ENCODE results near the gene UBAC2.

Gene UBAC2

GRCh38 chr13:99270518-99270917 lies 69.9 kb downstream of the UBAC2 start:
- TF ChIP-seq, protein P1, sequence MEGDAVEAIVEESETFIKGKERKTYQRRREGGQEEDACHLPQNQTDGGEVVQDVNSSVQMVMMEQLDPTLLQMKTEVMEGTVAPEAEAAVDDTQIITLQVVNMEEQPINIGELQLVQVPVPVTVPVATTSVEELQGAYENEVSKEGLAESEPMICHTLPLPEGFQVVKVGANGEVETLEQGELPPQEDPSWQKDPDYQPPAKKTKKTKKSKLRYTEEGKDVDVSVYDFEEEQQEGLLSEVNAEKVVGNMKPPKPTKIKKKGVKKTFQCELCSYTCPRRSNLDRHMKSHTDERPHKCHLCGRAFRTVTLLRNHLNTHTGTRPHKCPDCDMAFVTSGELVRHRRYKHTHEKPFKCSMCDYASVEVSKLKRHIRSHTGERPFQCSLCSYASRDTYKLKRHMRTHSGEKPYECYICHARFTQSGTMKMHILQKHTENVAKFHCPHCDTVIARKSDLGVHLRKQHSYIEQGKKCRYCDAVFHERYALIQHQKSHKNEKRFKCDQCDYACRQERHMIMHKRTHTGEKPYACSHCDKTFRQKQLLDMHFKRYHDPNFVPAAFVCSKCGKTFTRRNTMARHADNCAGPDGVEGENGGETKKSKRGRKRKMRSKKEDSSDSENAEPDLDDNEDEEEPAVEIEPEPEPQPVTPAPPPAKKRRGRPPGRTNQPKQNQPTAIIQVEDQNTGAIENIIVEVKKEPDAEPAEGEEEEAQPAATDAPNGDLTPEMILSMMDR (IDR thresholded peaks at IDR 0.05; ENCODE audit: control insufficient read depth, insufficient read depth, low read depth, low read length, missing control alignments), result no peak
- H3K4me3 ChIP-seq (ENCODE audit: control insufficient read depth, low read depth, low read length), result no peak overlapping the region
- DNase-seq (ENCODE audit: low read depth), result no peak

GRCh38 chr13:99271249-99271648 lies 70.6 kb downstream of the UBAC2 start:
- TF ChIP-seq, protein P1 (IDR thresholded peaks at IDR 0.05; ENCODE audit: control insufficient read depth, insufficient read depth, low read depth, low read length, missing control alignments), result no peak
- H3K4me3 ChIP-seq (ENCODE audit: control insufficient read depth, low read depth, low read length), result no peak overlapping the region
- no peak for DNase-seq (ENCODE audit: low read depth)

- no peak overlapping the region for H3K4me3 ChIP-seq (ENCODE audit: control insufficient read depth, low read depth, low read length)
- no peak for DNase-seq (ENCODE audit: low read depth)
- TF ChIP-seq, protein P1 (IDR thresholded peaks at IDR 0.05; ENCODE audit: control insufficient read depth, insufficient read depth, low read depth, low read length, missing control alignments), result no peak
Measured at GRCh38 chr13:99272481-99272880, 71.8 kb downstream of the UBAC2 start.

- DNase-seq (ENCODE audit: low read depth), result no peak
- H3K4me3 ChIP-seq (ENCODE audit: control insufficient read depth, low read depth, low read length), result no peak overlapping the region
- TF ChIP-seq, protein P1 (IDR thresholded peaks at IDR 0.05; ENCODE audit: control insufficient read depth, insufficient read depth, low read depth, low read length, missing control alignments), result no peak
Measured at GRCh38 chr13:99273128-99273527, 72.5 kb downstream of the UBAC2 start.

DNA sequence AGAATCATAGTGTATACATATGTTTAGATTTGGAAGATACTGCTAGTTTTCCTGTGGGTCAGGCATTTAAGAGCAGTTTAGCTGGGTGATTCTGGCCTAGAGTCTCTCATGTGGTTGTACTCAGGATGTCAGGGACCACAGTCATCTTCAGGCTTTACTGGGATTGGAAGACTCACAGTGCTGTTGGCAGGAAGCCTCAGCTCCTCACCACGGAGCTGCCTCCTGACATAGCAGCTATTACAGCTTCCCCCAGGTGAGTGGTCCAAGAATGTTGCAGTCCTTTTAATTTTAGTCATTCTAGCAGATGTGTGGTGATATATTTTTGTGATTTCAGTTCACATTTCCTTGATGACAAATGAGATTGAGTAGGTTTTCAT lies 74.4 kb downstream of the UBAC2 start:
- DNase-seq (ENCODE audit: low read depth), result peak; percentile 29
- TF ChIP-seq, protein P1 (IDR thresholded peaks at IDR 0.05; ENCODE audit: control insufficient read depth, insufficient read depth, low read depth, low read length, missing control alignments), result no peak
- no peak overlapping the region for H3K4me3 ChIP-seq (ENCODE audit: control insufficient read depth, low read depth, low read length)

DNA sequence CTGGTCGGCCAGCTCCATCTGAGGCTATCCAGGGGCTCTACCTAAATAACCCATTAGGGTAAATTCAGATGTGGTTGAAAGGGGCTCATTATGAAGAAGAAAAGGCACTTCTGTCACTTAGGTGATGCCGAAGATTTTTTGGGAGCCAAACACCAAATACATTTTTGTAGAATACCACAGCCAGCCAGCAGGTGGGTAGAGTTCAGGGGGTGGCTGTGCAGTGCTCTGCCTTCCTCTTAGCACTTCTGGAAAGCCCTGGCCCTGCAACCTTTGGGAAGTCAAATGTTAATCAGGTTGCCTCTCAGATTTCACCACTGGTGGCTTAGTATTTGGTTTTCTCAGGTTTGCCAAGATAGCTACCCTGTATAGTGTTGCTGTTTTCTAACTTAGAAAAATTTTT lies 76.1 kb downstream of the UBAC2 start:
- DNase-seq (ENCODE audit: low read depth), result no peak
- no peak overlapping the region for H3K4me3 ChIP-seq (ENCODE audit: control insufficient read depth, low read depth, low read length)
- TF ChIP-seq, protein P1 (IDR thresholded peaks at IDR 0.05; ENCODE audit: control insufficient read depth, insufficient read depth, low read depth, low read length, missing control alignments), result no peak

DNA sequence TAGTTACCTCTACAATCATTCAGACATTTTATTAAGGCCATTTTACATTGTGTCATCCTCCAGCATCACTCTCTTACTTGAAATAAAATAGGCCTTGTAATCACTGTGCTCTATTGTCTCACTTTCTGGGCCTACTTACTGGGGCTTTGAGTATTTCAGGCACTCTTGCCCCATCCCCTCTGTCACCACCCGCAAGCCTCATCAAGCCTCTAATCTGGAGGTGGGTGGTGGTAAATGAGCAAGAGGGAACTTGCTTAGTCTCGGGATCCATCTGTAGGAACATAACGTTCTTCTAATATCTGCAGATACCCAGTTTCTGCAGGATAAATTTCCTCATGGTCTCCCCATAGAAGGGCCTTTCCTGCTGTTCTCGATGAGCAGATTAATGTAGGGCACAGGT lies 77.0 kb downstream of the UBAC2 start:
- no peak for DNase-seq (ENCODE audit: low read depth)
- TF ChIP-seq, protein P1 (IDR thresholded peaks at IDR 0.05; ENCODE audit: control insufficient read depth, insufficient read depth, low read depth, low read length, missing control alignments), result no peak
- H3K4me3 ChIP-seq (ENCODE audit: control insufficient read depth, low read depth, low read length), result no peak overlapping the region

All from AG09309 (cell line).